HepG2 (cell line): ENCODE results near the gene VPS52. TPM values are rescaled to one million over a fixed set of nuclear protein-coding genes. Genes with fewer than 3 reads are reported as not detected.
A peak's percentile ranks its signal among the peaks of the same experiment; 100 is the strongest.

Source experiments
- HDAC2 ChIP-seq: sonication (generic); formaldehyde crosslinking; IDR thresholded peaks from 2 replicates; pipeline ENCODE4 v1.4.0; 2020; ENCODE audit warnings: missing genetic modification reagents
- MYNN ChIP-seq: sonication (generic); formaldehyde crosslinking; IDR thresholded peaks from 2 replicates; pipeline ENCODE4 v1.4.0; 2020; ENCODE audit warnings: mild to moderate bottlenecking, low read depth, missing genetic modification reagents
- NONO ChIP-seq, 2 experiments: fragments of 450-650 bp in 1 of 2; sonication (generic) in 1 of 2; formaldehyde crosslinking in 1 of 2; IDR thresholded peaks in 1 of 2; conservative IDR thresholded peaks in 1 of 2; 2 replicates each; pipeline versions ENCODE4 v1.6.1 to v1.8.0; 2017 to 2022; ENCODE audit warnings: mild to moderate bottlenecking in 1 of 2, missing genetic modification reagents in 1 of 2, moderate library complexity in 1 of 2
- PCBP1 ChIP-seq: fragments of 200-400 bp; formaldehyde crosslinking; IDR thresholded peaks from 2 replicates; pipeline ENCODE4 v1.6.1; 2017; ENCODE audit warnings: mild to moderate bottlenecking, low read depth, low read length, borderline replicate concordance
- SAP130 ChIP-seq: IDR thresholded peaks from 2 replicates; pipeline ENCODE4 v1.6.1; 2016; ENCODE audit warnings: low read depth
- SP5 ChIP-seq: IDR thresholded peaks from 2 replicates; pipeline ENCODE4 v1.6.1; 2016; ENCODE audit warnings: low read depth, borderline replicate concordance
- SPEN ChIP-seq: sonication (generic); formaldehyde crosslinking; IDR thresholded peaks from 2 replicates; pipeline ENCODE4 v1.5.1; 2020; ENCODE audit warnings: low read depth, mild to moderate bottlenecking, missing genetic modification reagents
- ZEB1 ChIP-seq: IDR thresholded peaks from 2 replicates; pipeline ENCODE4 v1.6.1; 2012; ENCODE audit warnings: mild to moderate bottlenecking, low read depth, inconsistent platforms; ENCODE audit not compliant: insufficient replicate concordance
- ZNF296 ChIP-seq: sonication (generic); formaldehyde crosslinking; conservative IDR thresholded peaks from 2 replicates; pipeline ENCODE4 v1.5.0; 2020; ENCODE audit warnings: mild to moderate bottlenecking, missing genetic modification reagents
- ZNF598 ChIP-seq: sonication (generic); formaldehyde crosslinking; IDR thresholded peaks from 2 replicates; pipeline ENCODE4 v1.5.1; 2020; ENCODE audit warnings: mild to moderate bottlenecking, missing genetic modification reagents, borderline replicate concordance
- ZNF713 ChIP-seq: sonication (generic); formaldehyde crosslinking; IDR thresholded peaks from 2 replicates; pipeline ENCODE4 v1.4.0; 2020; ENCODE audit warnings: mild to moderate bottlenecking, missing genetic modification reagents
- ZSCAN21 ChIP-seq: sonication (generic); formaldehyde crosslinking; IDR thresholded peaks from 2 replicates; pipeline ENCODE4 v1.8.0; 2022; ENCODE audit warnings: mild to moderate bottlenecking, missing genetic modification reagents, moderate library complexity, borderline replicate concordance
- polyA plus RNA-seq, 8 experiments: library from polyadenylated mRNA; depleted of rRNA in 3 of 8; stranded (reverse) in 7 of 8; unstranded in 1 of 8; fragments of >200 nt; fragmentation: Illumina TruSeq in 4 of 8; extraction: Trizol in 4 of 8; gene quantifications; 2 replicates each; pipeline versions ENCODE4 v1.2.1 to v1.2.3, GENCODE V29; 2011 to 2016; ENCODE audit warnings: low read depth in 4 of 8, missing spikeins in 1 of 8, mixed read lengths in 1 of 8; ENCODE audit not compliant: insufficient read depth in 1 of 8
- total RNA-seq, 5 experiments: library from RNA; depleted of rRNA; stranded (reverse); fragments of >200 nt; fragmentation: Illumina TruSeq; extraction: Trizol; gene quantifications; 2 replicates each; pipeline ENCODE4 v1.2.3, GENCODE V29; 2016; ENCODE audit warnings: low read depth in 1 of 5
- TF ChIP-seq, protein P1 (sequence below): sonication (generic); formaldehyde crosslinking; IDR thresholded peaks from 2 replicates; pipeline ENCODE4 v1.8.0; 2023; ENCODE audit warnings: mild to moderate bottlenecking, missing genetic modification reagents
- TF ChIP-seq, protein P2 (sequence below): sonication (generic); formaldehyde crosslinking; IDR thresholded peaks from 2 replicates; pipeline ENCODE4 v1.4.0; 2020; ENCODE audit warnings: mild to moderate bottlenecking, missing genetic modification reagents
- TF ChIP-seq, protein P3 (sequence below): IDR thresholded peaks from 2 replicates; pipeline ENCODE4 v1.6.1; 2016; ENCODE audit warnings: mild to moderate bottlenecking
- TF ChIP-seq, protein P4 (sequence below): sonication (generic); formaldehyde crosslinking; IDR thresholded peaks from 2 replicates; pipeline ENCODE4 v1.4.0; 2020; ENCODE audit warnings: mild to moderate bottlenecking, missing genetic modification reagents
- TF ChIP-seq, protein P5 (sequence below): IDR thresholded peaks from 2 replicates; pipeline ENCODE4 v1.6.1; 2016; ENCODE audit warnings: missing compliant biosample characterization, missing genetic modification reagents, borderline replicate concordance
- TF ChIP-seq, protein P6 (sequence below): IDR thresholded peaks from 2 replicates; pipeline ENCODE4 v1.6.1; 2016; ENCODE audit warnings: low read depth, borderline replicate concordance

Gene VPS52
- total and polyA plus RNA-seq, 2 of the 13 experiments (the other 11 are each of a cell fraction or from before 2014, with no cell fraction given) = 48.9 to 85.5 TPM

DNA sequence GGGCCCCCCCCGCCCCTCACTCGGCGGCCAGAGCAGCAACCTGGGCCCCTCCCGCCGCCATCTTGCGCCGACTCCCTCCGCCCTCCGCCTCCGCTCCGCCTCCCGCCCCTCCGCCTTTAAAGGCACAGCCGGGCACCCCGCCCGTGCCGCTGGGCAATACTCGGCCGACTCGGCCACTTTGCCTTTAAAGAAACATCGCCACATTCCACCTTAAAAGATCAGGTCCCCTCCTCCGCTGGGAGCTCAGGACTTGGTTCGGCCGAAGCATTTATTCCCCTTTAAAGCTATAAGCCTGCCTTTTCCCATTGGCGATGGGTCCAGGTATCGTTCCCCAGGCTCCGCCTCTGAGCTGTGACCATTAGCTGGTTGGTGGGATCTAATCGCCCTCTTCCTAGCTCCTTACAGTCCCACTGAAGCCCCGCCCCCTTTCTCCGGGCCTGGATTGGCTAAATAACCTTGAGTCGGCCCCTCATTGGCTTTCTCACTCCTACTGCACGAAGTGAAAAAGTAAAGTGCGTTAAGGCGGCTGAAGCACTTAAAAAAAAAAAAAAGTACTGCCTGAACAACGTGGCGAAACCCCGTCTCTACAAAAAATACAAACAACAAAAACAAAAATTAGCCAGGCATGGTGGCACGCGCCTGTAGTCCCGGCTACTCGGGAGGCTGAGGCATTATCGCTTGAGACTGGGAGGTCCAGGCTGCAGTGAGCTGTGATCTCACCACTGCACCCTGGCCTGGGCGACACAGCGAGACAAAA lies 46.2 kb upstream of the VPS52 start, which contains the start of gene ZBTB22 (continued):
- TF ChIP-seq, protein P1, sequence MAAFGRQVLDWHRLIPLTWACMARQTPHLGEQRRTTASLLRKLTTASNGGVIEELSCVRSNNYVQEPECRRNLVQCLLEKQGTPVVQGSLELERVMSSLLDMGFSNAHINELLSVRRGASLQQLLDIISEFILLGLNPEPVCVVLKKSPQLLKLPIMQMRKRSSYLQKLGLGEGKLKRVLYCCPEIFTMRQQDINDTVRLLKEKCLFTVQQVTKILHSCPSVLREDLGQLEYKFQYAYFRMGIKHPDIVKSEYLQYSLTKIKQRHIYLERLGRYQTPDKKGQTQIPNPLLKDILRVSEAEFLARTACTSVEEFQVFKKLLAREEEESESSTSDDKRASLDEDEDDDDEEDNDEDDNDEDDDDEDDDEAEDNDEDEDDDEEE (CRISPR knock-in tag) = no peak
- TF ChIP-seq HDAC2 (CRISPR knock-in tag) (no peak), ZEB1 (no peak), SP5 (no peak), ZNF598 (CRISPR knock-in tag) (no peak), SPEN (CRISPR knock-in tag) (peak; percentile 41; the same call in 1 of the 2 replicates), SAP130 (CRISPR knock-in tag) (peak; percentile 53), MYNN (CRISPR knock-in tag) (no peak), ZNF296 (CRISPR knock-in tag) (no peak), NONO (IDR thresholded peaks at IDR 0.05) (no peak), NONO (CRISPR knock-in tag; conservative IDR thresholded peaks at IDR 0.05) (peak; percentile 62; the same call in 1 of the 2 replicates), ZSCAN21 (no peak; the same call in 1 of the 2 replicates), ZNF713 (CRISPR knock-in tag) (no peak), PCBP1 (no peak)
- TF ChIP-seq, protein P2, sequence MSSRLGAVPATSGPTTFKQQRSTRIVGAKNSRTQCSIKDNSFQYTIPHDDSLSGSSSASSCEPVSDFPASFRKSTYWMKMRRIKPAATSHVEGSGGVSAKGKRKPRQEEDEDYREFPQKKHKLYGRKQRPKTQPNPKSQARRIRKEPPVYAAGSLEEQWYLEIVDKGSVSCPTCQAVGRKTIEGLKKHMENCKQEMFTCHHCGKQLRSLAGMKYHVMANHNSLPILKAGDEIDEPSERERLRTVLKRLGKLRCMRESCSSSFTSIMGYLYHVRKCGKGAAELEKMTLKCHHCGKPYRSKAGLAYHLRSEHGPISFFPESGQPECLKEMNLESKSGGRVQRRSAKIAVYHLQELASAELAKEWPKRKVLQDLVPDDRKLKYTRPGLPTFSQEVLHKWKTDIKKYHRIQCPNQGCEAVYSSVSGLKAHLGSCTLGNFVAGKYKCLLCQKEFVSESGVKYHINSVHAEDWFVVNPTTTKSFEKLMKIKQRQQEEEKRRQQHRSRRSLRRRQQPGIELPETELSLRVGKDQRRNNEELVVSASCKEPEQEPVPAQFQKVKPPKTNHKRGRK (CRISPR knock-in tag) = no peak
- TF ChIP-seq, protein P3, sequence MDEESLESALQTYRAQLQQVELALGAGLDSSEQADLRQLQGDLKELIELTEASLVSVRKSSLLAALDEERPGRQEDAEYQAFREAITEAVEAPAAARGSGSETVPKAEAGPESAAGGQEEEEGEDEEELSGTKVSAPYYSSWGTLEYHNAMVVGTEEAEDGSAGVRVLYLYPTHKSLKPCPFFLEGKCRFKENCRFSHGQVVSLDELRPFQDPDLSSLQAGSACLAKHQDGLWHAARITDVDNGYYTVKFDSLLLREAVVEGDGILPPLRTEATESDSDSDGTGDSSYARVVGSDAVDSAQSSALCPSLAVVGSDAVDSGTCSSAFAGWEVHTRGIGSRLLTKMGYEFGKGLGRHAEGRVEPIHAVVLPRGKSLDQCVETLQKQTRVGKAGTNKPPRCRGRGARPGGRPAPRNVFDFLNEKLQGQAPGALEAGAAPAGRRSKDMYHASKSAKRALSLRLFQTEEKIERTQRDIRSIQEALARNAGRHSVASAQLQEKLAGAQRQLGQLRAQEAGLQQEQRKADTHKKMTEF = peak; percentile 53
- TF ChIP-seq, protein P4, sequence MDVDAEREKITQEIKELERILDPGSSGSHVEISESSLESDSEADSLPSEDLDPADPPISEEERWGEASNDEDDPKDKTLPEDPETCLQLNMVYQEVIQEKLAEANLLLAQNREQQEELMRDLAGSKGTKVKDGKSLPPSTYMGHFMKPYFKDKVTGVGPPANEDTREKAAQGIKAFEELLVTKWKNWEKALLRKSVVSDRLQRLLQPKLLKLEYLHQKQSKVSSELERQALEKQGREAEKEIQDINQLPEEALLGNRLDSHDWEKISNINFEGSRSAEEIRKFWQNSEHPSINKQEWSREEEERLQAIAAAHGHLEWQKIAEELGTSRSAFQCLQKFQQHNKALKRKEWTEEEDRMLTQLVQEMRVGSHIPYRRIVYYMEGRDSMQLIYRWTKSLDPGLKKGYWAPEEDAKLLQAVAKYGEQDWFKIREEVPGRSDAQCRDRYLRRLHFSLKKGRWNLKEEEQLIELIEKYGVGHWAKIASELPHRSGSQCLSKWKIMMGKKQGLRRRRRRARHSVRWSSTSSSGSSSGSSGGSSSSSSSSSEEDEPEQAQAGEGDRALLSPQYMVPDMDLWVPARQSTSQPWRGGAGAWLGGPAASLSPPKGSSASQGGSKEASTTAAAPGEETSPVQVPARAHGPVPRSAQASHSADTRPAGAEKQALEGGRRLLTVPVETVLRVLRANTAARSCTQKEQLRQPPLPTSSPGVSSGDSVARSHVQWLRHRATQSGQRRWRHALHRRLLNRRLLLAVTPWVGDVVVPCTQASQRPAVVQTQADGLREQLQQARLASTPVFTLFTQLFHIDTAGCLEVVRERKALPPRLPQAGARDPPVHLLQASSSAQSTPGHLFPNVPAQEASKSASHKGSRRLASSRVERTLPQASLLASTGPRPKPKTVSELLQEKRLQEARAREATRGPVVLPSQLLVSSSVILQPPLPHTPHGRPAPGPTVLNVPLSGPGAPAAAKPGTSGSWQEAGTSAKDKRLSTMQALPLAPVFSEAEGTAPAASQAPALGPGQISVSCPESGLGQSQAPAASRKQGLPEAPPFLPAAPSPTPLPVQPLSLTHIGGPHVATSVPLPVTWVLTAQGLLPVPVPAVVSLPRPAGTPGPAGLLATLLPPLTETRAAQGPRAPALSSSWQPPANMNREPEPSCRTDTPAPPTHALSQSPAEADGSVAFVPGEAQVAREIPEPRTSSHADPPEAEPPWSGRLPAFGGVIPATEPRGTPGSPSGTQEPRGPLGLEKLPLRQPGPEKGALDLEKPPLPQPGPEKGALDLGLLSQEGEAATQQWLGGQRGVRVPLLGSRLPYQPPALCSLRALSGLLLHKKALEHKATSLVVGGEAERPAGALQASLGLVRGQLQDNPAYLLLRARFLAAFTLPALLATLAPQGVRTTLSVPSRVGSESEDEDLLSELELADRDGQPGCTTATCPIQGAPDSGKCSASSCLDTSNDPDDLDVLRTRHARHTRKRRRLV (CRISPR knock-in tag) = no peak
- TF ChIP-seq, protein P5, sequence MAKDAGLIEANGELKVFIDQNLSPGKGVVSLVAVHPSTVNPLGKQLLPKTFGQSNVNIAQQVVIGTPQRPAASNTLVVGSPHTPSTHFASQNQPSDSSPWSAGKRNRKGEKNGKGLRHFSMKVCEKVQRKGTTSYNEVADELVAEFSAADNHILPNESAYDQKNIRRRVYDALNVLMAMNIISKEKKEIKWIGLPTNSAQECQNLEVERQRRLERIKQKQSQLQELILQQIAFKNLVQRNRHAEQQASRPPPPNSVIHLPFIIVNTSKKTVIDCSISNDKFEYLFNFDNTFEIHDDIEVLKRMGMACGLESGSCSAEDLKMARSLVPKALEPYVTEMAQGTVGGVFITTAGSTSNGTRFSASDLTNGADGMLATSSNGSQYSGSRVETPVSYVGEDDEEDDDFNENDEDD (CRISPR knock-in tag) = no peak
- TF ChIP-seq, protein P6, sequence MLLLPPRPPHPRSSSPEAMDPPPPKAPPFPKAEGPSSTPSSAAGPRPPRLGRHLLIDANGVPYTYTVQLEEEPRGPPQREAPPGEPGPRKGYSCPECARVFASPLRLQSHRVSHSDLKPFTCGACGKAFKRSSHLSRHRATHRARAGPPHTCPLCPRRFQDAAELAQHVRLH (CRISPR knock-in tag) = peak; percentile 7; the same call in 1 of the 2 replicates
